GM19324 (cell line): Measurements from ENCODE around the gene LORICRIN.

Experiments
- ATAC-seq: cut with Tn5 transposase; IDR thresholded peaks from one replicate; pipeline ENCODE4 v1.9.1; 2021; ENCODE audit warnings: mild to moderate bottlenecking, moderate library complexity; ENCODE audit not compliant: unreplicated experiment, low FRiP score

LORICRIN gene

GRCh38 chr1:153293851-153294250 lies 34.4 kb downstream of the LORICRIN start:
- ATAC-seq = no peak

DNA sequence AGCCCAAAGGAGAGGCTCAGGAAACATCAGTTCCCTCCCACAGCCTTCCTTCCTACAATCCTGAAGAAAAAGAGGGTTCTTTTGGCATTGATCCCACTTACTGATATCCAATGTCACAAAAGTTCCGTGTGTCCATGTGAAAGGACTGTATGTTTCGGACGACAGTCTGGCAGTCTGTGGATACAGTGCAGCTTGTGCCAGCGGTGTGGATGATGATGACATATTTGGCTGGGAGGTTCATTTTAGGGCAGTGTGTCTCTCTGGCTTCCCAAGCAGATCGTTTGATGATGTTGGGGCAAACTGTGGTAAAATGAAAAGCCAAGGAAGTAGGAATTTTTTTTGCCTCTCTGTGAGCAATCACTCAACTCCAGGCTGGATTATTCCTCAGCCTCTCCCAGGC lies 42.8 kb downstream of the LORICRIN start:
- ATAC-seq = no peak

DNA sequence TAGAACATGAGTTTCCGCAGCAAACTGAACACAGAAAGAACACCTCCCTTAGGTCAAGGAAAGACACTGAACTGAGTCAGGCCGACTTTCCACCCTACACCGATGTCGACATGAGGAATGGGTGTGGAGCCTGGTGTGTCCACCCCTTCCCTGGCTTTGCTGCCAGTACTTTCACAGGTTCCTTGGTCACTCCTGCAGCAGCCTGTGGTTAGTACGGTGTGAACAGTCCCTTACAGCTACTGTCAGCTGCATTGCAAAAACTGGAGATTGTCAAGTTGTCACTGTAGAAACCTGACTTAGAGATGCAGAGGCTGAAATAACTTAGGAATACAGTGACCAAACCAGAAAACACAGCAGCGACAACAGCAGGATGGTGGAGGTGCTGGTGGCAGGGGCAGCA lies 46.2 kb downstream of the LORICRIN start:
- no peak for ATAC-seq

DNA sequence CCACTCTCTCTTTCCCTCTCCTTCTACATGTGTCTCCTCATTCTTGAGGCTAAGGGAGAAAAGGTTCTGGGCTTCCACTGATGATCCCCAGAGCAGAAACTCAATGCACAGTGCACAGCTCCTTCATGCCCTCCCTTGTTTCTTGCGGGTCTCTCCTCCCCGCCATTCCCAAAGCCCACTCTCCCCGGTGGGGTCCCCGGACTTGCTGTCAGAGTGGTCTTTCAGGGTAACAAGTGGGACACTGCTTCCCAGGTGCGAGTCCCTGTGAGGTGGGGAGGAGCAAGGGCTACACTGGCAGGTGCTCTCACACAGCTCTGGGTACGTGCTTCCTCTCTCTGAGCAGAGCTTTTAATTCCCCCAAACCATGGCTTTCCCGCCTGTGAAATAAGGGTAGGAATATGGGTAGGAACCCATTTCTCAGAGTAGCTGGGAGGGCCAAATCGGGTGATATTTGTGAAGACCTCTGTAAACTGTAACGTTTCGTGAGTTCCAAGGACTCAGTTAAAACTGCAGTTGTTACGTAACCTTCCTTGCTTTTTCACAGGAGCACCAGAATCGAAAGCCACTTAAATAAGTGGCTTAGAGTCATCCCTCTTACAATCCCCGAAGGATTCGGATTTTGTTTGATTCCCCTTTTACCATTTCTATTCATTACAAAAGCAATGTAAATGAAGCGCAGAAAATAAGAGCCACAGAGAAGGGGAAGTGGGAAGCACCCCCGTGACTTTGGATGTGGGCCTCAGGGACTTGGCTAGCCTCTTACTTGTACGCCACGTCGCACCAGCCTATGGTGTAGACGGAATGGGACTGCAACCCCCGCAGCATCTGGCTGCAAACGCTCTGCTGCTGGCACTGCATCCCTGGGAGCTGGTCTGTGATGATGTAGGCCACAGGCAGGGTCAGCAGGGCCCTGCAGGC lies 47.1 kb downstream of the LORICRIN start:
- ATAC-seq = no peak

DNA sequence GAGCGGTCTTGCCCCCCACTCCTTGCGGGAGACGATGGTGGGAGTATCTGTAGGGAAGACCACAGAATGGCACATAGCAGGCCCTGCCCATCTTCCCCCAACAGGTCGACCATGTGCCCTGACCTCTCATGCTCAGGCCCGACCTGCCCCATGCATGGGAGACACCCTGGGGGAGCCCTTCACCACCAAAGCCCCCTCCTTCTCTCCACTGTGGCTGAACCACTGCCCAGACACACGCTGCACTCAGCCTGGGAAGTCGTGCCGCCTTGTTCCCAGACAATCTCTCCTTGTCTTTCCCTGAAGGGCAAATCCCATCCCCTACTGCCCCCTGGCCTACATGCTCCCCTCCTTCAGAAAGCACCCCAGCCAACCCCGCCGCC lies 47.7 kb downstream of the LORICRIN start:
- ATAC-seq = no peak

- no peak for ATAC-seq
Observed at GRCh38 chr1:153308540-153308939, 49.1 kb downstream of the LORICRIN start.

DNA sequence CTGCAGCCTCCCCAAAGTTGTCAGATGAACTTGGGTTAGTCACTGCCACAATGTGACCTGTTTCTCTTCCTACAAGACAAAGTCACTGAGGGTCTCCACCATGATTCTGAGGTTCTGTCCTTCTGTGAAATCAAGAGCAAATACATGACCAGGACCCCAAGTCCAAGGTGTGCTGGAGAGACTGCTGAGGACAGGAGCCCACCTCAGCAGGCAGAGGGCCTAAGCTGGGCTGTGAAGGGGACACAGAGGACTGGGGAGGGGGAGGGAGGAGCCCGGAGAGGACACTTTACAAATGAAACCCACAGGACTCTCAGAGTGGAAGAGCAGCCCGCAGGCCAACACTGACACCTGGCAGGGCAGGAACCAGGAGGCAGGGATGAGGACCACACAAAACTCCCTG lies 50.0 kb downstream of the LORICRIN start:
- ATAC-seq = no peak

- ATAC-seq = no peak
Observed at GRCh38 chr1:153310526-153310925, 51.0 kb downstream of the LORICRIN start.
